ENCODE data around the gene IDI1.
"Not testable (repeated sequence)": the region's sequence is repeated elsewhere in the genome, so short reads cannot be mapped to it uniquely, and the experiment has no call there.

Gene IDI1

DNA sequence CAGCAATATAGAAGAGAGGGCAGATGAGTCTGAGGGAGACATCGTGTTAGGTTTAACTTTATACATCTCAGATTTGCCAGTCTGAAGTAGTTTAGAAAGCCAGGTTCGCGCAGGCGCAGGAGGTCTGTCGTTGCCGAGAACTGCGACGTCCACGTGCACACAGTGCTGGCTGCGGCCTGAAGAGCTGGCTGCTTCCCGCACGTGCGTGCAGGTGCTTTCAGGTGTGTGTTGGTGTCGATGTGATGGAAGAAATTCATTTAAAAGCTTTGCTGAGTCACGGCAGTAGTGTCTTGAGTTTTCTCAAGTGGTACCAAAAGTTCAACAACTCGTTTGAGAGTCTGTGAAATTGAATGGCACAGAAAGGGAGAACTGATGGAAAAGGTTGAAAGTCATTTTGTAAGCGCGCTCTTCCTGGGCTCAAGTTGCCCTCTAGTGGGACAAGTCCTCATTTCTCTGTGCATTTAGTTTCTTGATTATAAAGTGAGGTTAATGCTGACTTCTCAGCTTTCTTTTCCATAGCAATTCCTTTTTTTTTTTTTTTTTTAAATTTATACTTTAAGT, 25.9 kb upstream of the IDI1 start:
- no peak for TF ChIP-seq POLR2A (IDR thresholded peaks at IDR 0.05; ENCODE audit: low read depth, low read length)
- FAIRE-seq: no peak
- no peak for DNase-seq (ENCODE audit: insufficient read length, low spot score)

- DNase-seq (ENCODE audit: insufficient read length, low spot score) (no peak), FAIRE-seq (no peak)
- TF ChIP-seq POLR2A (IDR thresholded peaks at IDR 0.05; ENCODE audit: low read depth, low read length): no peak
These were observed 25.3 kb upstream of the IDI1 start for GRCh38 chr10:1074052-1074747.

GRCh38 chr10:1070919-1071318, 22.0 kb upstream of the IDI1 start:
- TF ChIP-seq POLR2A (IDR thresholded peaks at IDR 0.05; ENCODE audit: low read depth, low read length): no peak
- DNase-seq (ENCODE audit: insufficient read length, low spot score) (no peak), FAIRE-seq (no peak)

DNA sequence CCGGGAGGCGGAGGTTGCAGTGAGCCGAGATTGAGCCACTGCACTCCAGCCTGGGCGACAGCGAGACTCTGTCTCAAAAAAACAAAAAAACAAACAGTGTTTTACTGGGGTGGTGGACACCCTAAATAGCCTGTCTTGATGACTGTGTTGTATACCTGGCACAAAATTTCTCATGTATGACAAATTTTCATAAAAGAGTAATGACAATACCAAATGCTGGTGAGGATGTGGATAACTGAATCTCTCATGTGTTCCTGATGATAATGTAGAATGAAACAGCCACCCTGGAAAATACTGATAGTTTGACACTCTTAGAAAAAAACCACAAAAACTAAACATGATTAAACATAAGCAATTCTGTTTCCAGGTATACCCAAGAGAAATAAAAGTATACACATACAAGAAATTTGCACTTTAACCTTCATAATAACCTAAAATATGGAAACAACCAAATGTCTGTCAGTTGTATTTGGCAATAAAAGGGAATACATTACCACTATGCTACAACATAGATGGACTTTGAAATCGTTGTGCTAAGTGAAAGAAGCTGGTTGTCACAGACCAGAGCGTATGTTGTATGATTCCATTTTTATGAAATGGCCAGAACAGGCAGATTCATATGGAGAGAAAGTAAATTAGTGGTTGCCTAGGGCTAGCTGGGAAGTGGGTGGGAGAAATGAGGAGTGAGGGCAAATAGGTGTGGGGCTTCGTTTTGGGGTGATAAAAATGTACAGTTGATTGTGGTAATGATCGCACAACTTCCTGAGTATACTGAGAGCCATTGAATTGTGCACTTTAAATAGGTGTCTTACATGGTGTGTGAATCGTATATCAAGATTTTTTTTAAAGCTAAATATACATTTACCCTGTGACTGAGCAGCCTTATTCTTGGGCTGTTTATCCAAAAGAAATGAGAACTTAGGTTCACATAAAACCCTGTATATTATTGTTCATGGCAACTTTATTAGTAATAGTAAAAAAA, 19.8 kb upstream of the IDI1 start:
- DNase-seq (ENCODE audit: insufficient read length, low spot score): no peak
- no peak for FAIRE-seq
- no peak for TF ChIP-seq POLR2A (IDR thresholded peaks at IDR 0.05; ENCODE audit: low read depth, low read length)

DNA sequence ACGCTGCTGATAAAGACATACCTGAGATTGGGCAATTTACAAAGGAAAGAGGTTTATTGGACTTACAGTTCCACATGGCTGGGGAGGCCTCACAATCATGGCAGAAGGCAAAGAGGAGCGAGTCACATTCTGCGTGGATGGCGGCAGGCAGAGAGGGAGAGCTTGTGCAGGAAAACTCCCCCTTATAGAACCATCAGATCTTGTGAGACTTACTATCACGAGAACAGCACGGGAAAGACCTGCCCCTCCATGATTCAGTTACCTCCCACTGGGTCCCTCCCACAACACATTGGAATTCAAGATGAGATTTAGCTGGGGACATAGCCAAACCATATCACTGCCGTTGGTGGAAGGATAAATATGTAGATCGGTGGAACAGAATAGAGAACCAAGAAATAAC, 17.8 kb upstream of the IDI1 start:
- DNase-seq (ENCODE audit: insufficient read length, low spot score); FAIRE-seq: not testable (repeated sequence)

DNA sequence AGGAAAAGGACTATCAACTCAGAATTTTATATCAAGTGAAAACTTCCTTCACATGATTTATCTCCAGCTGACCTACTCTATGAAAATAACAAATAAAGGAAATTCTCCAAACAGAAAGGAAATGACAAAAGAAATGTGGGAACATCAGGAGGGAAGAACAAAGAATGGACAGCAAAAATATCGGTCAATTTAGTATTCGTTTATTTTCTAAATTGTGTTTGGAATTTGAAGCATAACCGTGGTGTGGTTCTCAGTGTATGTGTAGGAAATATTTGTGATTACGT, 16.0 kb upstream of the IDI1 start:
- TF ChIP-seq POLR2A (IDR thresholded peaks at IDR 0.05; ENCODE audit: low read depth, low read length): no peak
- no peak for DNase-seq (ENCODE audit: insufficient read length, low spot score)
- FAIRE-seq: no peak

DNA sequence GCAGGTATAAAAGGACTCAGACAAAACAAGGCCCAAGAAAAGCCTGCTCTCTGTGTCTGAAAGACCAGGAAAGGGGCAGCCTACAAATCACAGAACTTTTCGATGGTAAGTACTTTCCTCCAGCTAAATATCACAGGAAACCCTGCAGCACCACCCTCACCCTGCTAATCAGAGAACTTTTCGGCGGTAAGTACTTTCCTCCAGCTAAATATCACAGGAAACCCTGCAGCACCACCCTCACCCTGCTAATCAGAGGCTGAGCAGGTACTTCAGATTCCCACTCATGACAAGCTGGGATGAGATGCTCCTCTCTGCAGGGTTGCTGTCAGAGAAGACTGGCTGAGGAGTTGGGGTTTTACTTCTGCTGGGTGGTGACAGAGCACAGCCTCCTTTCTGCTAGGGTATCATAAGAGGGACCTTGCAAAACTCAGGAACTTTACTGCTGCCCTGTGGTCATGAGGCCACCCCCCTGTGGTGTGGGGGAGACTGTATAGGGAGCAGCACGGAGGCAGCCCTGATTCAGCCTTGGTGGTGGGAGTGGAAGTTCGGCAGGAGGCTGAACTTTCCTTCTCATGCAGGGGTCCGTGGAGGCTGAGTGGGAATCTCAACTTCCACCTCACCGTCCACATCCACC, 14.4 kb upstream of the IDI1 start:
- no peak for TF ChIP-seq POLR2A (IDR thresholded peaks at IDR 0.05; ENCODE audit: low read depth, low read length)
- DNase-seq (ENCODE audit: insufficient read length, low spot score): no peak
- no peak for FAIRE-seq

- no peak for TF ChIP-seq POLR2A (IDR thresholded peaks at IDR 0.05; ENCODE audit: low read depth, low read length)
- no peak for FAIRE-seq
- no peak for DNase-seq (ENCODE audit: insufficient read length, low spot score)
These were observed 13.2 kb upstream of the IDI1 start for GRCh38 chr10:1061930-1062774.

DNA sequence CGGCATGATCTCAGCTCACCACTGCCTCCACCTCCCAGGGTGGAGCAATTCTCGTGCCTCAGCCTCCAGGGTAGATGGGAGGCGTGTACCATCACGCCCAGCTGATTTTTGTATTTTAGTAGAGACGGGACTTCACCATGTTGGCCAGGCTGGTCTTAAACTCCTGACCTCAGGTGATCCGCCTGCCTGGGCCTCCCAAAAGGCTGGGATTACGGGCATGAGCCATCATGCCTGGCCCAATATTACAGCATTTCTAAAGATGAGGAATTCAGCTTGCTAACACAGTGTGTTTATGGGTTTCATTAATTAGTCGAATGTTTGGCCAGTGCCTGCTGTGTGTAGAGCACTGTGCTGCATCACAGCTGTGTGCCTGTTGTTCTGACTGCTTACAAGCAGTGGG, 11.0 kb upstream of the IDI1 start:
- DNase-seq (ENCODE audit: insufficient read length, low spot score): no peak
- TF ChIP-seq POLR2A (IDR thresholded peaks at IDR 0.05; ENCODE audit: low read depth, low read length): no peak
- no peak for FAIRE-seq

DNA sequence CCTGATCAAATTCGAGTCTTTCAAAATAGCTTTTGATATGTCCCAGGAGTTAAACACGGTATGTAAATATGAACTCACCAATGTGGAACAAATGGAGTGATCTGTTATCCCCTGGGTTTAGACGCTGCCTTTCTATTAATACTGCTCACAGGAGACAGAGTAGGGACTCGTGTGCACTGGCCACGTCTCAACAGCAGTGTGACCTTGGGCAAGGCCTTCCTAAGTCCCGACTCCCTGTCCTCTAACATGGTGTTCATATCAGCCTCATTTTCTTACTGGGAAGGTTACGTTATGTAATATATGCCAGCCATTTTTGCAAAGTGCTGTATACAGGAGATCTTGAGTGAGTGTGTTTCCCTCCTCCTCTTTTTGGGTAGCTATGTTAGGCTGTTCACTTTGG, 9.1 kb upstream of the IDI1 start:
- no peak for TF ChIP-seq POLR2A (IDR thresholded peaks at IDR 0.05; ENCODE audit: low read depth, low read length)
- DNase-seq (ENCODE audit: insufficient read length, low spot score) (no peak), FAIRE-seq (no peak)

DNA sequence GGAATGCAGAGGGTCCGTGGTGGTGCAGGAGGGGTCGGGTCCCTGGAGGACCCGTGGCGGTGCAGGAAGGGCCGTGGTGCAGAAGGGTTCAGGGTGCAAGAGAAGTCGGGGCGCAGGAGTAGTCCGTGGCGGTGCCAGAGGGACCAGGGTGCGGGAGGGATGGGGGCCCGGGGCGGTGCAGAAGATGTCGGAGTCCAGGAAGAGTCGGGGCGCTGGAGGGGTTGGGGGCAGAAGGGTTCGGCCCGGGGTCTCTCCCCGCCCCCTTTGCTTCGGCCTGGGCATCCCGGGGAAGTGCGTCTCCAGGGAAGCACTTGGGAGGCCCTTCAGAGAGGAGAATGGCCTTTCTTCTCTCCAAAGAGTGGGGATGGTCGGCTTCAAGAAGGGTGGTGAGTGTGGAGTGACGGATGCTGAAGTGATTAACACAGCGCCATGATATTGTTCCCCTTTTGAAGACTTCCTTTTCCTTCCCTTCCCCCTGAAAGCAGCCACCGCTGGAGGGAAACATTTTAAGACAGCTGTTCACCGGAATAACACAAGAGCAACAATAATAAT, 8.3 kb upstream of the IDI1 start:
- FAIRE-seq: no peak
- DNase-seq (ENCODE audit: insufficient read length, low spot score): no peak
- no peak for TF ChIP-seq POLR2A (IDR thresholded peaks at IDR 0.05; ENCODE audit: low read depth, low read length)

GRCh38 chr10:1056326-1057105, 7.6 kb upstream of the IDI1 start, which contains the start of gene WDR37:
TSS of gene WDR37 (plus strand) at chr10:1056385. CDS start at chr10:1072156, 15,771 bp downstream.
- FAIRE-seq: no peak
- DNase-seq (ENCODE audit: insufficient read length, low spot score): peak; percentile 75
- TF ChIP-seq POLR2A (IDR thresholded peaks at IDR 0.05; ENCODE audit: low read depth, low read length): peak; percentile 63

All from H54 (cell line).